ENCODE data around the gene ITGB1. TPM values are rescaled to one million over a fixed set of nuclear protein-coding genes. Genes with fewer than 3 reads are reported as not detected.

ITGB1 gene
- total RNA-seq, 1 experiment from 2014 or later: 317 TPM

DNA sequence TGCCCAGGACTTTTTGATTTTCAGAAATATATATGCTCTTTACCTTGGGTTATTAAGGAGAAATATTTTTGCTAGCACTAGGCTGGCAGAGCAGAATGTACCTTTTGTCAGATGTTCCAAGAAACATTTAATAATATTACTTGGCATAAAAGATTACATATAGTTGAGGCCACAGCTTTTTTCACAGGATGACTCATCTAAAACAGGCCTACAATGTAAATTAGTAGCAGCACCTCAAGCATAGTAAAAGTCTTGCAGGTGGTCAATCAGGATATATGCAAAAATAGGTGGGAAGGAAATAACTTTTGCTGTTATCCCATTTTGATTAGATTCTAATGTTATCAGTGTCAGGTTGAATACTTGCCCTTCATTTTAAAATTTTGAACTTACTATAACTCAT lies 14.9 kb upstream of the ITGB1 start:
- Mint-ChIP-seq H3K4me1 (peaks cover 37% of the 10 kb centered on the region), H3K36me3 (no peaks in the 10 kb centered on the region), H3K27me3 (ENCODE audit: low read depth) (no peaks in the 10 kb centered on the region), H3K9me3 (0 out of 2 replicates have a peak, but pooled peaks cover 4% of the 10 kb centered on the region), H3K27ac (peak overlapping the region; percentile 17; the same call in 1 of the 2 replicates), H3K4me3 (no peak overlapping the region)
- ATAC-seq (no peak), DNase-seq (ENCODE audit: low spot score) (no peak)
- POLR2A ChIA-PET: no interaction called here
- CTCF ChIA-PET: interaction anchor here (0.8 to 1.6 kb wide), 3 partner anchors 36 to 602 kb away, joined by 3 read pairs; no protein-coding TSS in a partner anchor
- TF ChIP-seq MYBL2 (CRISPR knock-in tag; IDR thresholded peaks at IDR 0.05) (no peak), ZNF138 (CRISPR knock-in tag; conservative IDR thresholded peaks at IDR 0.05) (no peak), TCF7 (CRISPR knock-in tag; IDR thresholded peaks at IDR 0.05; ENCODE audit: low read depth) (no peak), NR2C2 (CRISPR knock-in tag; IDR thresholded peaks at IDR 0.05) (no peak), ESRRA (CRISPR knock-in tag; IDR thresholded peaks at IDR 0.05; ENCODE audit: borderline replicate concordance) (no peak), ZBTB21 (CRISPR knock-in tag; IDR thresholded peaks at IDR 0.05; ENCODE audit: borderline replicate concordance) (no peak), NFATC4 (CRISPR knock-in tag; IDR thresholded peaks at IDR 0.05) (no peak), TEAD1 (CRISPR knock-in tag; IDR thresholded peaks at IDR 0.05) (no peak), SP1 (CRISPR knock-in tag; conservative IDR thresholded peaks at IDR 0.05) (no peak), ZNF671 (CRISPR knock-in tag; IDR thresholded peaks at IDR 0.05) (no peak), ZNF317 (CRISPR knock-in tag; IDR thresholded peaks at IDR 0.05; ENCODE audit: borderline replicate concordance, low read depth) (no peak), ZNF263 (CRISPR knock-in tag; IDR thresholded peaks at IDR 0.05; ENCODE audit: low read depth) (no peak), ZNF219 (CRISPR knock-in tag; IDR thresholded peaks at IDR 0.05; ENCODE audit: borderline replicate concordance) (no peak)
- TF ChIP-seq, protein P1, sequence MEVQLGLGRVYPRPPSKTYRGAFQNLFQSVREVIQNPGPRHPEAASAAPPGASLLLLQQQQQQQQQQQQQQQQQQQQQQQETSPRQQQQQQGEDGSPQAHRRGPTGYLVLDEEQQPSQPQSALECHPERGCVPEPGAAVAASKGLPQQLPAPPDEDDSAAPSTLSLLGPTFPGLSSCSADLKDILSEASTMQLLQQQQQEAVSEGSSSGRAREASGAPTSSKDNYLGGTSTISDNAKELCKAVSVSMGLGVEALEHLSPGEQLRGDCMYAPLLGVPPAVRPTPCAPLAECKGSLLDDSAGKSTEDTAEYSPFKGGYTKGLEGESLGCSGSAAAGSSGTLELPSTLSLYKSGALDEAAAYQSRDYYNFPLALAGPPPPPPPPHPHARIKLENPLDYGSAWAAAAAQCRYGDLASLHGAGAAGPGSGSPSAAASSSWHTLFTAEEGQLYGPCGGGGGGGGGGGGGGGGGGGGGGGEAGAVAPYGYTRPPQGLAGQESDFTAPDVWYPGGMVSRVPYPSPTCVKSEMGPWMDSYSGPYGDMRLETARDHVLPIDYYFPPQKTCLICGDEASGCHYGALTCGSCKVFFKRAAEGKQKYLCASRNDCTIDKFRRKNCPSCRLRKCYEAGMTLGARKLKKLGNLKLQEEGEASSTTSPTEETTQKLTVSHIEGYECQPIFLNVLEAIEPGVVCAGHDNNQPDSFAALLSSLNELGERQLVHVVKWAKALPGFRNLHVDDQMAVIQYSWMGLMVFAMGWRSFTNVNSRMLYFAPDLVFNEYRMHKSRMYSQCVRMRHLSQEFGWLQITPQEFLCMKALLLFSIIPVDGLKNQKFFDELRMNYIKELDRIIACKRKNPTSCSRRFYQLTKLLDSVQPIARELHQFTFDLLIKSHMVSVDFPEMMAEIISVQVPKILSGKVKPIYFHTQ (CRISPR knock-in tag; IDR thresholded peaks at IDR 0.05): no peak
- TF ChIP-seq, protein P2, sequence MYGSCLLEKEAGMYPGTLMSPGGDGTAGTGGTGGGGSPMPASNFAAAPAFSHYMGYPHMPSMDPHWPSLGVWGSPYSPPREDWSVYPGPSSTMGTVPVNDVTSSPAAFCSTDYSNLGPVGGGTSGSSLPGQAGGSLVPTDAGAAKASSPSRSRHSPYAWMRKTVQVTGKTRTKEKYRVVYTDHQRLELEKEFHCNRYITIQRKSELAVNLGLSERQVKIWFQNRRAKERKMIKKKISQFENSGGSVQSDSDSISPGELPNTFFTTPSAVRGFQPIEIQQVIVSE (CRISPR knock-in tag; IDR thresholded peaks at IDR 0.05; ENCODE audit: borderline replicate concordance): no peak
- TF ChIP-seq, protein P3, sequence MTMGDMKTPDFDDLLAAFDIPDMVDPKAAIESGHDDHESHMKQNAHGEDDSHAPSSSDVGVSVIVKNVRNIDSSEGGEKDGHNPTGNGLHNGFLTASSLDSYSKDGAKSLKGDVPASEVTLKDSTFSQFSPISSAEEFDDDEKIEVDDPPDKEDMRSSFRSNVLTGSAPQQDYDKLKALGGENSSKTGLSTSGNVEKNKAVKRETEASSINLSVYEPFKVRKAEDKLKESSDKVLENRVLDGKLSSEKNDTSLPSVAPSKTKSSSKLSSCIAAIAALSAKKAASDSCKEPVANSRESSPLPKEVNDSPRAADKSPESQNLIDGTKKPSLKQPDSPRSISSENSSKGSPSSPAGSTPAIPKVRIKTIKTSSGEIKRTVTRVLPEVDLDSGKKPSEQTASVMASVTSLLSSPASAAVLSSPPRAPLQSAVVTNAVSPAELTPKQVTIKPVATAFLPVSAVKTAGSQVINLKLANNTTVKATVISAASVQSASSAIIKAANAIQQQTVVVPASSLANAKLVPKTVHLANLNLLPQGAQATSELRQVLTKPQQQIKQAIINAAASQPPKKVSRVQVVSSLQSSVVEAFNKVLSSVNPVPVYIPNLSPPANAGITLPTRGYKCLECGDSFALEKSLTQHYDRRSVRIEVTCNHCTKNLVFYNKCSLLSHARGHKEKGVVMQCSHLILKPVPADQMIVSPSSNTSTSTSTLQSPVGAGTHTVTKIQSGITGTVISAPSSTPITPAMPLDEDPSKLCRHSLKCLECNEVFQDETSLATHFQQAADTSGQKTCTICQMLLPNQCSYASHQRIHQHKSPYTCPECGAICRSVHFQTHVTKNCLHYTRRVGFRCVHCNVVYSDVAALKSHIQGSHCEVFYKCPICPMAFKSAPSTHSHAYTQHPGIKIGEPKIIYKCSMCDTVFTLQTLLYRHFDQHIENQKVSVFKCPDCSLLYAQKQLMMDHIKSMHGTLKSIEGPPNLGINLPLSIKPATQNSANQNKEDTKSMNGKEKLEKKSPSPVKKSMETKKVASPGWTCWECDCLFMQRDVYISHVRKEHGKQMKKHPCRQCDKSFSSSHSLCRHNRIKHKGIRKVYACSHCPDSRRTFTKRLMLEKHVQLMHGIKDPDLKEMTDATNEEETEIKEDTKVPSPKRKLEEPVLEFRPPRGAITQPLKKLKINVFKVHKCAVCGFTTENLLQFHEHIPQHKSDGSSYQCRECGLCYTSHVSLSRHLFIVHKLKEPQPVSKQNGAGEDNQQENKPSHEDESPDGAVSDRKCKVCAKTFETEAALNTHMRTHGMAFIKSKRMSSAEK (CRISPR knock-in tag; IDR thresholded peaks at IDR 0.05; ENCODE audit: borderline replicate concordance): no peak
- TF ChIP-seq, protein P4, sequence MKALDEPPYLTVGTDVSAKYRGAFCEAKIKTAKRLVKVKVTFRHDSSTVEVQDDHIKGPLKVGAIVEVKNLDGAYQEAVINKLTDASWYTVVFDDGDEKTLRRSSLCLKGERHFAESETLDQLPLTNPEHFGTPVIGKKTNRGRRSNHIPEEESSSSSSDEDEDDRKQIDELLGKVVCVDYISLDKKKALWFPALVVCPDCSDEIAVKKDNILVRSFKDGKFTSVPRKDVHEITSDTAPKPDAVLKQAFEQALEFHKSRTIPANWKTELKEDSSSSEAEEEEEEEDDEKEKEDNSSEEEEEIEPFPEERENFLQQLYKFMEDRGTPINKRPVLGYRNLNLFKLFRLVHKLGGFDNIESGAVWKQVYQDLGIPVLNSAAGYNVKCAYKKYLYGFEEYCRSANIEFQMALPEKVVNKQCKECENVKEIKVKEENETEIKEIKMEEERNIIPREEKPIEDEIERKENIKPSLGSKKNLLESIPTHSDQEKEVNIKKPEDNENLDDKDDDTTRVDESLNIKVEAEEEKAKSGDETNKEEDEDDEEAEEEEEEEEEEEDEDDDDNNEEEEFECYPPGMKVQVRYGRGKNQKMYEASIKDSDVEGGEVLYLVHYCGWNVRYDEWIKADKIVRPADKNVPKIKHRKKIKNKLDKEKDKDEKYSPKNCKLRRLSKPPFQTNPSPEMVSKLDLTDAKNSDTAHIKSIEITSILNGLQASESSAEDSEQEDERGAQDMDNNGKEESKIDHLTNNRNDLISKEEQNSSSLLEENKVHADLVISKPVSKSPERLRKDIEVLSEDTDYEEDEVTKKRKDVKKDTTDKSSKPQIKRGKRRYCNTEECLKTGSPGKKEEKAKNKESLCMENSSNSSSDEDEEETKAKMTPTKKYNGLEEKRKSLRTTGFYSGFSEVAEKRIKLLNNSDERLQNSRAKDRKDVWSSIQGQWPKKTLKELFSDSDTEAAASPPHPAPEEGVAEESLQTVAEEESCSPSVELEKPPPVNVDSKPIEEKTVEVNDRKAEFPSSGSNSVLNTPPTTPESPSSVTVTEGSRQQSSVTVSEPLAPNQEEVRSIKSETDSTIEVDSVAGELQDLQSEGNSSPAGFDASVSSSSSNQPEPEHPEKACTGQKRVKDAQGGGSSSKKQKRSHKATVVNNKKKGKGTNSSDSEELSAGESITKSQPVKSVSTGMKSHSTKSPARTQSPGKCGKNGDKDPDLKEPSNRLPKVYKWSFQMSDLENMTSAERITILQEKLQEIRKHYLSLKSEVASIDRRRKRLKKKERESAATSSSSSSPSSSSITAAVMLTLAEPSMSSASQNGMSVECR (CRISPR knock-in tag; IDR thresholded peaks at IDR 0.05; ENCODE audit: borderline replicate concordance): no peak
- TF ChIP-seq, protein P5, sequence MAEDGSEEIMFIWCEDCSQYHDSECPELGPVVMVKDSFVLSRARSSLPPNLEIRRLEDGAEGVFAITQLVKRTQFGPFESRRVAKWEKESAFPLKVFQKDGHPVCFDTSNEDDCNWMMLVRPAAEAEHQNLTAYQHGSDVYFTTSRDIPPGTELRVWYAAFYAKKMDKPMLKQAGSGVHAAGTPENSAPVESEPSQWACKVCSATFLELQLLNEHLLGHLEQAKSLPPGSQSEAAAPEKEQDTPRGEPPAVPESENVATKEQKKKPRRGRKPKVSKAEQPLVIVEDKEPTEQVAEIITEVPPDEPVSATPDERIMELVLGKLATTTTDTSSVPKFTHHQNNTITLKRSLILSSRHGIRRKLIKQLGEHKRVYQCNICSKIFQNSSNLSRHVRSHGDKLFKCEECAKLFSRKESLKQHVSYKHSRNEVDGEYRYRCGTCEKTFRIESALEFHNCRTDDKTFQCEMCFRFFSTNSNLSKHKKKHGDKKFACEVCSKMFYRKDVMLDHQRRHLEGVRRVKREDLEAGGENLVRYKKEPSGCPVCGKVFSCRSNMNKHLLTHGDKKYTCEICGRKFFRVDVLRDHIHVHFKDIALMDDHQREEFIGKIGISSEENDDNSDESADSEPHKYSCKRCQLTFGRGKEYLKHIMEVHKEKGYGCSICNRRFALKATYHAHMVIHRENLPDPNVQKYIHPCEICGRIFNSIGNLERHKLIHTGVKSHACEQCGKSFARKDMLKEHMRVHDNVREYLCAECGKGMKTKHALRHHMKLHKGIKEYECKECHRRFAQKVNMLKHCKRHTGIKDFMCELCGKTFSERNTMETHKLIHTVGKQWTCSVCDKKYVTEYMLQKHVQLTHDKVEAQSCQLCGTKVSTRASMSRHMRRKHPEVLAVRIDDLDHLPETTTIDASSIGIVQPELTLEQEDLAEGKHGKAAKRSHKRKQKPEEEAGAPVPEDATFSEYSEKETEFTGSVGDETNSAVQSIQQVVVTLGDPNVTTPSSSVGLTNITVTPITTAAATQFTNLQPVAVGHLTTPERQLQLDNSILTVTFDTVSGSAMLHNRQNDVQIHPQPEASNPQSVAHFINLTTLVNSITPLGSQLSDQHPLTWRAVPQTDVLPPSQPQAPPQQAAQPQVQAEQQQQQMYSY (CRISPR knock-in tag; IDR thresholded peaks at IDR 0.05): no peak
- TF ChIP-seq, protein P6, sequence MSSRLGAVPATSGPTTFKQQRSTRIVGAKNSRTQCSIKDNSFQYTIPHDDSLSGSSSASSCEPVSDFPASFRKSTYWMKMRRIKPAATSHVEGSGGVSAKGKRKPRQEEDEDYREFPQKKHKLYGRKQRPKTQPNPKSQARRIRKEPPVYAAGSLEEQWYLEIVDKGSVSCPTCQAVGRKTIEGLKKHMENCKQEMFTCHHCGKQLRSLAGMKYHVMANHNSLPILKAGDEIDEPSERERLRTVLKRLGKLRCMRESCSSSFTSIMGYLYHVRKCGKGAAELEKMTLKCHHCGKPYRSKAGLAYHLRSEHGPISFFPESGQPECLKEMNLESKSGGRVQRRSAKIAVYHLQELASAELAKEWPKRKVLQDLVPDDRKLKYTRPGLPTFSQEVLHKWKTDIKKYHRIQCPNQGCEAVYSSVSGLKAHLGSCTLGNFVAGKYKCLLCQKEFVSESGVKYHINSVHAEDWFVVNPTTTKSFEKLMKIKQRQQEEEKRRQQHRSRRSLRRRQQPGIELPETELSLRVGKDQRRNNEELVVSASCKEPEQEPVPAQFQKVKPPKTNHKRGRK (CRISPR knock-in tag; IDR thresholded peaks at IDR 0.05; ENCODE audit: borderline replicate concordance): no peak

Measured in WTC11 (cell line).